H54 (cell line): ENCODE measurements around the gene PTPRD.

Experiments
- DNase-seq: peaks from one replicate; pipeline ENCODE4 v3.0.0; 2011; ENCODE audit warnings: low spot score, mixed read lengths; ENCODE audit not compliant: insufficient read length
- FAIRE-seq: peaks from 3 replicates; lab custom pipeline; 2011; peaks lifted over from hg19 to GRCh38; lab: Jason Lieb, UNC
- POLR2A ChIP-seq: IDR thresholded peaks from 2 replicates; pipeline ENCODE4 v1.6.1; 2011; ENCODE audit warnings: low read depth, mild to moderate bottlenecking, low read length

PTPRD gene

DNA sequence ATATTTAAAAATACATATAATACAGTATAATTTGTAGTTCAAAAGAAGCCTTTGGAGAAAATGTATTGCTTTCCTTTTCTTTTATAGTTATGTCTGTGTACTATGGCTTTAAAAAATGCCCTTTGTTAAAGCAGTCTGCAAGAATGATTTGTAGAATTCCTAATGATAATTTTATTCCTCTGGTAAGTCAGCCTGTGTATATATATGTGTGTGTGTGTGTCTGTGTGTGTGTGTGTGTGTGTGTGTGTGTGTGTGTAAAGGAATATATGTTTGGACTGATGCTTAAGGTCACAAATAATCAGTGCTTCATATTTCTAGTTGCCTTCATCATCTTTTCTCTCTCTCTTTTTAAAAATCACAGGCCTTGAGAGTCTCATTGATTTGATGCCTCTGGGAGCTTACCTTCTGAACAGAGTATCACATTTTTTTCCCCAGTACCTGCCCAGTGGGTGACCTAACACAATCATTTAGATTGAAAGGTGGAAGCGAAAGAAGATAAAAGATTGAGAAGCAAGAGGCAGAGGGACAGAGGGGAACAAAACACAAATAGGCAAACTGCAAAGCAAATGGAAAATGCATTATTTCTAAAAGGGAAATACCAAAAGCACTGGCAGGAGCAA, 2104.0 kb downstream of the PTPRD start:
- DNase-seq = no peak
- no peak for TF ChIP-seq POLR2A
- FAIRE-seq = no peak

DNA sequence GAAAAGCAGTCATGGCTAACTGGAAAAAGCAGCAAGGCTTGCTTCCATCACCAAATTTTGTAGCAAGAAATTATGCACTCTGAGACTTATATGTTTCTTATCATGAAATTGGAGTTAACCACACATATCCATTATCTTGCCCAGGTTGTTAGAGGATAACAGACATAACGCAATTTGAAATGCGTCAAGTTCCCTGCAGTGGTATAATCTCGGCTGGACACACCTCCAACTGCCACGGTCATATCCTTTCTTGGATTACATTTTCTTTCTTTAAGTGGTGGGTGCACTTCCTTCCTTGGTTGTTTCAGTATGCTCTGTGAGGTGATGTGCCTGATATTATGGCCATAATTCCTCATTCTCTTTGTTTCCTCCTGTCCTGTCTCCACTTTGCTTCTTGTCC, 2118.2 kb downstream of the PTPRD start:
- no peak for TF ChIP-seq POLR2A
- DNase-seq (no peak), FAIRE-seq (peak; percentile 20)

DNA sequence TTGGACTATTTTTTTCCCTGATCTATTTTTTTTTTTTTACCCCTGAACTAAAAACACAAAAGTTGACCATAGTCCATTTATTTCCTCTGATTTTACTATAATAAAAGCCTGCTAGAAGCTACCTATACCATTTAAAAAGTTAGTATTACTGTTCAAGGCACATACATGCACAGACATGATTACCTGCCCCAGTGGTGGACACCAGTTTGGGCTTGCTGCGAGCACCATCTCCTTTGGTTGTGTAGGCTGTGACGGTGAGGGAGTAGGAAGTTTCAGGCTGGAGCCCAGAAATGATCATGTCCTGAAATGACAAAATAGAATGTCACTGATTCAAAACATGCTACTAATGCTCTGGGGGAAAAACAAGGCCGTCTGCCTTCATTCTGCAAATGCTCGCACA, 2120.1 kb downstream of the PTPRD start:
- TF ChIP-seq POLR2A = no peak
- FAIRE-seq (no peak), DNase-seq (no peak)

DNA sequence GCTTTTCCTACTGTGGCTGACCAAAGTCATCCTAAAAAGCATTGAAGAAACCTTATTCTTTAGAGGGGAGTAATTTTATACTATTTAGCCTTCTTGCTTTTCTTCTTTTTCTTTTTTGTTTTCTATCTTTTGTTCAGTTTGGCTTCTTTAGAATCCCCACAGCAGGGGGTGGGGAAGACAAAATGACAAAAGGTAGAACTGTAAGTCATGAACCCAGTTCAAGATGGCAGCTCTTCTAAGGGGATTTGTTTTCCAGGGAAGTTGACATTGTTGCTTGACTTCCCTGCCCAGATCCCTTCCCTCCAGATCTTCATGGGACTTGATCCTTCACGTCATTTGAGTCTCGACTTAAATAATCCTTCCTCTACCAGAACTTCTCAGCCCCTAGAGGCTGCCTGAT, 2120.8 kb downstream of the PTPRD start:
- DNase-seq = no peak
- FAIRE-seq = no peak
- no peak for TF ChIP-seq POLR2A

DNA sequence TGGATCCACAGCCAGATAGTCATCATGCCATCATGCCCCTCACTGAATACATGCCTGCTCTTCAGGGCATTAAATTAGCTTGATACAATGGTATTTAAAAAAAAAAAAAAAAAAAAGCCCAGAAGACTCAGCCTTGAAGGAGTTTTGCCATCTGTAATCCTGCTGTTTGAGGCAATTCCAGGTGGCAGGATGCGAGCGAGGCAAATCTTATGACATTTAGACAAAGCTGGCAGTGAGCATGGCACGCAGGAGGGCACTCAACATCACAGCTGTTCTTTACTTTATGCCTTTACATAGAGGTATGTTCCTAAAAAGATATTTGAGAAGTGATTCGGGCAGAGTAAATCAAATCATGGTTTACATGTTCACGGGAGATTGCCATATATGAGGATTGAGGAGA, 2121.2 kb downstream of the PTPRD start:
- TF ChIP-seq POLR2A = no peak
- DNase-seq = no peak
- no peak for FAIRE-seq

DNA sequence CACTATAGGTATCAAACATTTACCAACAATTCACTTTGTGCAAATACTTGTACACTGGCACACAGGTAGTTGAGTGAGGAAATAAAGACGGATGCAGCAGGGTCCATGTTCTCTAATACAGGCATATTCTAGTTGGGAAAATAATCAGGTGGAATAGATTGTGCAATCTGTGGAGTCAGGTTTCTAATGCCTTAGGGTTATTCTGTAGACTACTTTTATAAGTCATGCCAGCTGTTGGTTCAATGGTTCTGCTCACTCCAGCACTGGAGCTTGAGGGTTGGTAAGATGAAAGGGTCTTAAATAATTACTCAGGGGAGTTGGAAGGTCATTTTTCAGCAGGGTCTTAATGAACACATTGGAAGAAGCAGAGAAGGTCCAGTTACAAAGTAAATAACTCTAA, 2123.0 kb downstream of the PTPRD start:
- no peak for FAIRE-seq
- DNase-seq = no peak
- no peak for TF ChIP-seq POLR2A

DNA sequence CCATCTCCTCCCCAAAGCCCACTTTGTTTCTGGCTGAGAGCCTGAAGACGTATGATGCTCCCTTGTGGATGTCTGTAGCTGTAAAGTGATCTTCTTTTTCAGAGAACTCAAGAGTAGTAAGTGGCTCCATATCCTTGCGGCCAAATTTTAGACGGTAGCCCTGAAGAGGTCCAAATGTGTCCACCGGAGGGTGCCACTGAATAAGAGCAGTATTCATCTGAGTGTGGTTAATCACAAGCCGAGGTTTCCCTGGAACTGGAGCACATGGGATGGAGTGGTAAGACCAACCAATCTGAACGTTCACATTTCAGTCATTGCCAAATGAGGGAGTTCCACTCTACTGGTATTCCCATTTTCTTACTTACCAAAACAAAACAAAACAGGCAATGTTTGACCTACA, 2126.7 kb downstream of the PTPRD start:
- DNase-seq = peak; percentile 11
- no peak for TF ChIP-seq POLR2A
- FAIRE-seq = peak; percentile 78

DNA sequence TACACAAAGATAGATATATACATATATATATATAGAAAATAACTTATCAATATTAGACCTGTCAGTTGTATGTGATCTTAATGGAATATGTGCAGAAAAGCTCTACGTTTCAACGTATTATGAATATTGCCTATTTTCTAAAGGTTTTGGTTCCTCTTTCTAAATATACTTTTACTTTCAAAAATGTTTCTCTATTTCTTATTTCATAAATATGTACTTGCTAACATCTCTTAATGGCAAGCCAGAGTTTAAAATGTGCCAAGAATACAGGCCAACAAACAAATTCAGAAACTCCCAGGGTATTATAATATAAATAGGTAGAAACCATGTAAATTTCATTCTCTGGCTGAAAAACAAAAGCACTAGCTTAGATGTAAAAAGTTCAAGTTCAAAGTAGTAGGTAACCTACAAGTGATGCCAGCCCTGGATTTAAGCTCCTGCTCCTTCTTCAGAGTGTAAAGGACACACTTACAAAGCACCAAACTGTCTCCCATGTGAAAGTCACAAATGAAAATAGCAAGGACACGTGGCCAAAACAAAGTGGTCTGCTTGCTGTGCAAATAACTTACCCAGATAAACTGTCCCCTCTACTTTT, 2128.1 kb downstream of the PTPRD start:
- no peak for FAIRE-seq
- no peak for TF ChIP-seq POLR2A

DNA sequence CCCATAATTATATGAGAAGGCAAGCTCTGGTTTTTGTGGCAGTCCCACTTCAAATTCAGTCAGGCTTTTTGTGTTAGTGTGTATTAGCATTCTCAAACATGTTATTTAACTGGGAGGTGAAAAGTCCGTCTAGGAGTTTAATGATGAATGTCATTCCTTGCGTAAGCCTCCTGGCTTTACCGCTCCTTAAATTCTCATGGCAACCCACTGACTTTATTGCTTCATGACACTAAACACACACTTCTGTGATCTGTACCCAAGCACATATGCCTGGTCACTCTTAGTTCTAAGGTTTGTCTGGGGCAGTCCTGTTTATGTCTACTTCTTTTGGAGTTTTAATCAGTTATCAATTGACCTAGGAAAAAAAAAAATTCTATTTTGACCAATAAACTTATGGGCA, 2135.4 kb downstream of the PTPRD start:
- FAIRE-seq (no peak), DNase-seq (no peak)
- no peak for TF ChIP-seq POLR2A

More for the DNA sequence above, 2128.1 kb downstream of the PTPRD start:
- DNase-seq = no peak

DNA sequence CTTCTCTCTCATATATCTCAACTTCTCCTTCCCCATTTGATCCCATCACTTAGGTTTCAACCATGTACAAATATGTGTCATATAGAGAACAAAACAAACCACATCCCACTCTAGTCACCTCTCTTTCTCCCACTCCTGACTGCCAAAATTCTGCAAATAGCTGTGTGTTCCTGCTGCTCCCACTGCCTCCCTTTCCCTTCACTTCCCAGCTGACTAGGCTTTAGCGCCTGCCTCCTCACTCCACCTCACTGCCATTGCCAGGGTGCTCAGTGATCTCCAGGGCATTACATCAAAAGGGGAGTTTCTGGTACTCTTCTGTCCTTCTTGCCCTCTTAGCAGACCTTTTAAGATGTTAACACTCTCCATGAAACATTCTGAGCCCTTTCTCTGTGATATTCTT, 2137.9 kb downstream of the PTPRD start:
- TF ChIP-seq POLR2A = no peak
- FAIRE-seq (no peak), DNase-seq (no peak)

DNA sequence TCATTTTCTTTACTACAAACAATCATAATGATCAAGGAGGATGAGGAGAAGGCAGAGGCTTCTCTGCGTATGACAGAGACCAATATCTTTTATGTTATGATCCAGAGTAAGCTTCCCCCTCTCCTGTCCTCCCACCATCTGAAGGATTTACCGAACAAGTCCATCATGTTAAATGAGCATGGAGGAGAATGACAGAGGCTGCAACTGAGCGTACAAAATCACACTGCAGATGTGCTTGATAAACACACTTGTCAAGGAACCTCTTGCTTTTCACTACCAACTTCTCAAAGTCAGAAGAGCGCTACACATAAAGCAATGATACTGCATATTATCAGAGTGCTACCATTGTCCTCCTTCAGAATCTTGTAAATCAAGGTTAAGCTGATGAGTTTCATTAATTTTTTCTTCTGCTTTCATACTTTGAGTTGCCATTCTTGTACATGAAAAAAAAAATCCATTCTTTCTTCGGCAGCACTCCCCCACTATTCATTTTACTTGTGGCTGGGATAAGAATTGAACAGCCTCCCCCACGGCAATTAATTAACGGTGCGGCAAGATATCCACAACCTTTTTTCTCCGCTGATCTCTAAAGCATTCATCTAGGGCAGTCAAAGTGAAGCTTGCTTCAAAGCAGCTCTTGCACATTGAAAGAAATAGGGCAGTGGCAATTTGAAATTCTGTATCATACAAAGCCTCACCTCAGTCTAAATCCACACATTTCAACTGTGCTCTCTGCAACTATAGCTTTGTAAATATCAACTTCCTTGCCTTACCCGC, 2139.4 kb downstream of the PTPRD start:
- no peak for FAIRE-seq
- DNase-seq = no peak

DNA sequence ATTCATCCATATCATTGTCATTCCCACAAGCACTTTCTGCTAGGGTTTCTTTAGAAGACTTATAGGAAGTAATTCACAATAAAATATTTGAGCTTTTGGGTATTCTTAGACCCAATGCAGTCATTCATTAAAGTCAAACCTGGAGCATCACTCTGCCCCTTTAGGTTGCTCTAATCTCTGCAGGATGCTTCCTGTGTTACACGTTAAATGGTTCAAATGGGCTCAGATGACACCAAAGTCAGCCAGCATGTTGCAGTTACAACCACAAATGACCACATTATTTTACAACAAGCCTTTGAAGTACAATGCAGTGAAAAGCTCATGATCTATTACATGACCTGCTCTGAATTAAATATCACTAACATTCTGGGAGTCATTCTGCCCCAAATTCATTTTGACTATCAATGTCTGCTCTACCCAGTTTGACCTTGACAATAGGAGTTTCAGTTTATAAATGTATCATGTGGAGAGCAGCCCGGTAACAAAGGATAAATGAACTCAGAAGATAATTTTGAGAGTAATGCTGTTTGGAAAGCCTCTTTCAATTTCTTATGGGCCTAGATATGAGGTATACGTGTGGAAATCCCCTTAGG, 2144.7 kb downstream of the PTPRD start:
- DNase-seq (no peak), FAIRE-seq (no peak)
- TF ChIP-seq POLR2A = no peak

More for the DNA sequence above, 2139.4 kb downstream of the PTPRD start:
- TF ChIP-seq POLR2A = no peak

DNA sequence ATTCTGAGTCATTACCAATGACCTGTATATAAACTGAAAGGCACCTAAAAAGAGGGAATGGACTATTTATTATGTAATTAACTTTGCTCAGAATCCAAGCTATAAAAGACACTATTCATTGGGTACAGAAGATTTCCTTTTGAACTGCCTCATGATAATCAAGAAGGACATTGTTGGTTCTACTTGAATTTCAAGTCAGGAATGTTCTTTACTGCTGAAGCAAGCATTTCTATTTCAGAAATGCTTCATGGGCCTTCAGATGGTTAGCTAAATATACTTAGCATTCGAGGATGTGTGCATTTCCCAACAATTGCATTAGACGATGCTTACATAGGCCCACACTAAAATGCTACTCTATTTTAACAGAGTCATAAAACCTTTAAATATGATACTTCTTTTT, 2155.0 kb downstream of the PTPRD start:
- FAIRE-seq (no peak), DNase-seq (no peak)
- no peak for TF ChIP-seq POLR2A

DNA sequence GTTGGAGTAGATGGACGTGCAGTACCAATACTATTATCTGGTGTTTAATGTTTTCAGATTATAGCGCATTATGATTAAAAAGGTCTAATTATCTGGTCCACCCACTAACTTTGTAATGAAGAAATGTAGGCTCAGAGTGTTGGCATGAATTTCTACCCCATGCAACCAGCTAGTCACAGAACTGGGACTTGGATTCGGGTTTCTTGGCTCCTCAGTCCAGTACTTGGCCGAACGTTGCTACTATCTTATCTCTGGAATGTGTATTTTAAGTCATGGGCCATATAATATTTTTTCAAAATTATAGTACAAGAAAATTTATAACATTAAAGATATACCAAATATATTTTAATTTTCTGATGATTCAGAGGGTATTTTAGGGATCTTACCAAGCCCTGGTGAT, 2155.7 kb downstream of the PTPRD start:
- no peak for FAIRE-seq
- no peak for DNase-seq
- TF ChIP-seq POLR2A = no peak
